Right cardiac atrium (tissue), 5 donors: ENCODE results near the gene MYH9. TPM values are rescaled to one million over a fixed set of nuclear protein-coding genes. Genes with fewer than 3 reads are reported as not detected.
"Not testable (repeated sequence)": the region's sequence is repeated elsewhere in the genome, so short reads cannot be mapped to it uniquely, and the experiment has no call there.

Source experiments
- ATAC-seq, 2 donors: fragments of 200-7000 bp; cut with Tn5 transposase; one replicate each; pipeline versions ENCODE4 v1.8.0 to v1.9.1; 2020; ENCODE audit warnings: moderate library complexity in 2 of 2, mild to moderate bottlenecking in 1 of 2
- DNase-seq, 3 donors: peaks; one replicate each; pipeline ENCODE4 v3.0.0-alpha.2; 2020
- H3K27ac ChIP-seq: one replicate; pipeline ENCODE4 v1.5.1; 2013; ENCODE audit warnings: mild to moderate bottlenecking, low read length, control low read depth, moderate library complexity
- H3K27me3 ChIP-seq: one replicate; pipeline ENCODE4 v1.6.1; 2013; ENCODE audit not compliant: control insufficient read depth, insufficient read depth
- H3K4me1 ChIP-seq: one replicate; pipeline ENCODE4 v1.6.1; 2013; ENCODE audit warnings: low read length; ENCODE audit not compliant: control insufficient read depth, insufficient read depth
- H3K4me3 ChIP-seq: one replicate; pipeline ENCODE4 v1.5.1; 2013; ENCODE audit warnings: low read length, control low read depth
- H3K9me3 ChIP-seq: one replicate; pipeline ENCODE4 v1.6.1; 2013; ENCODE audit warnings: low read length; ENCODE audit not compliant: control insufficient read depth
- WGBS: extraction: QIAGEN DNeasy Blood & Tissue Kit; methylation state at CpG from one replicate; pipeline ENCODE4 v1.1.7; 2013; 5-methylcytosine and 5-hydroxymethylcytosine counted together
- intact Hi-C, 4 donors: fragments of 100-400 bp; cut with DNase I; formaldehyde crosslinking; loops; one replicate each; pipeline versions ENCODE4 v1.11.0 to v1.14.0; 2022 to 2023
- long read RNA-seq, 4 donors: library from polyadenylated mRNA; unstranded; transcript quantifications; one replicate each; pipeline ENCODE4 v2.0.0, GENCODE V29; 2020 to 2021
- polyA plus RNA-seq: library from polyadenylated mRNA; stranded (reverse); fragments of 200-250 nt; gene quantifications from one replicate; pipeline ENCODE4 v1.2.3, GENCODE V29; 2013
- total RNA-seq, 4 donors: library from RNA; stranded (reverse); fragmentation: NEBNext Ultra II Directional; extraction: Animal tissue kit (Norgen Biotek cat#: 25700); gene quantifications; one replicate each; pipeline ENCODE4 v1.2.1, GENCODE V29; 2021
- donor health status: healthy with polysubstance abuse.
- donor health status: DM: no; HTN: yes; CAD: no.
- donor health status: DM: no; HTN: no; CAD: no.
- donor health status: DM: no; HTN: yes; CAD: no; lungs with severe emphysema.
- donor health status: DM: yes; HTN: yes; CAD: no.

Gene MYH9
- 100 to 1,000 TPM; 140 to 224 (median 163) TPM for total RNA-seq
- 92.5 TPM for polyA plus RNA-seq
- long read RNA-seq, donor 1, full-length matches to known transcripts, result 19 of 162 reads
- long read RNA-seq, donor 1, partial matches to known transcripts, result 123 of 162 reads
- long read RNA-seq, donor 1, other reads (novel, unspliced or antisense), result 20 of 162 reads
- long read RNA-seq, donor 2, full-length matches to known transcripts, result 8 of 82 reads
- long read RNA-seq, donor 2, partial matches to known transcripts, result 57 of 82 reads
- long read RNA-seq, donor 2, other reads (novel, unspliced or antisense), result 17 of 82 reads
- long read RNA-seq, donor 3, full-length matches to known transcripts, result 28 of 473 reads
- long read RNA-seq, donor 3, partial matches to known transcripts, result 383 of 473 reads
- long read RNA-seq, donor 3, other reads (novel, unspliced or antisense), result 62 of 473 reads
- long read RNA-seq, donor 4, full-length matches to known transcripts, result 26 of 100 reads
- long read RNA-seq, donor 4, partial matches to known transcripts, result 67 of 100 reads
- long read RNA-seq, donor 4, other reads (novel, unspliced or antisense), result 7 of 100 reads

DNA sequence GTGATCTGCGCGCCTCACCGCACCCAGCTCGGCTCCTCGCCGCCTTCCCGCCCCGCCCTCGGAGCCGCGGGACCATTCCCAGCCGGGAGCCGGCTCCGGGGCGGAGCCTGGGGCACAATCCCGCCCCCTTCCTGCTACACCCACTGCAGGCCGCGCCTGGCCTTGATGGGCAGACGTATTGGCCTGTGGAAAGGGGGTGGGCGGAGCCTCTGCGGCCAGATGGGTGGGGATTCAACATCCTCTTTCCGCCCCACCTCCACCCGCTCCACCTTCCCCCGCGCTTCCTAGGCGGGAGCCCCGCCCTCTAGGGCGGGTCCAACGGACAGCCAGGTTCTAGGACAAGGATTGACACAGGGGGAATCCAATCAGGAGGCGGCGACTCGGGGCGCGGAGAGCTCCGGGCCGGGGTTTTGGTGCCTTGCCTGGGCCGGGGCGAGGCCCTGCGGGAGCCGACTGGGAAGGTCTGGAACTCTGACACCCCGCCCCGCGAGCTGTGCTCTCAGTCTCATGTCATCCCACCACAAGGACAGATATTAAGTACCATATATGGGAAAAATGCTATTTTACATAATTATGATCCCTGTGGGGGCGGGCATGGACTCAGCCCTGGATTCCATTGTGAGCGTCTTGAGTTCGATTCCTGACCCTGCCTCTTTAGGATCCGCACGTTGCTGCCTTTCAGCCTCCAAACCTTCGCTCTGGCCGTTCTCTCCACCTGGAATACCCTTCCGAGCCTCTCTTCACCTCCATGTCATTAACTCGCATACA is at the start of gene MYH9:
Gene MYH9, minus strand, starts transcription at position 9 of the 768 bp plus-strand sequence. CDS start 38,731 bp downstream, outside the sequence.
- 2% methylated on average over 52 of the region's 52 CpGs for WGBS
- peak; percentile 97 for ATAC-seq

DNA sequence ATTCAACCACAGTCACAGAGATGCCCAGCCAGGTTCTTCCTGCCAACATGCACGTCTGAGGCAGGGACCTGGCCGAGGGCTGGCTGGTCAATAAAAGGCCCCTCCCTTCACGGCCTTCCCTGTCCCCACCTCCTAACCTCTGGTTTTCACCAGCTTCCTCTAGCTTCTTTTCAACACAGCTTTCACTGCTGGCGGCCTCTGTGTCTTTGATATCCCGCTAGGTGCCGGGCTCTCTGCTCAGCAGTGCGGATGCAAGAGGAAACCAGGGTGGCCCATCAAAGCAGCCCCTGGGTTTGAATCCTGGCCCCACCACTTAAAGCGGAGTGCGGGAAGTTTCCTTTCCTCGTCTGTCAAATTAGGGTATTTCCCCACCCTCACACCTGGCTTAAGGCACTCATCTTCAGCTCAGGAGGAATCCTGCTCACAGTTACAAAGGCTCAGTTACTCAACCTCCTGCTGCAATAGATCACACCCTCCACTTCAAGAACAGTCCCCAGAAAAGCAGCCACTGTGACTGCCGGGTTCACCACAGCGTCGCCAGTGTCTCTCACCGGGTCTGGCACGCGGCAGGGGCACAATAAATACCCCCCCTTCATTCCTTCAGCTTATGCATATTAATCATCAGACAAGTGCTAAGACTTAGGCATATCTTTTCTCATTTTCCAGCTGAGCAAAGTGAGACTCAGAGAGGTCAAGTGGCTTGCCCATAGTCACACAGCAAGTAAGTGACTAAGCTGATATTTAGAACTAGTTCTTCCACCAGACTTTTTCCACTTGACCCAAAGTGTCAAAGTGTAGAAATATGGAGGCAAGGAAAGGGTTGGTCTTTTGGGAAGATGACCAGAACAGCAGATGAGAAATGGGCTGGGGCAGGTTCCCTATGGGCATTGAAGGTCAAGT is 48.0 kb upstream of the MYH9 start:
- no peak overlapping the region for H3K27ac ChIP-seq
- no peak overlapping the region for H3K4me3 ChIP-seq
- ATAC-seq (peak; percentile 8 to 26), DNase-seq (peak in 1 of 3 donors; percentile 31)
- no peaks in the 10 kb centered on the region for H3K4me1 ChIP-seq
- no peaks in the 10 kb centered on the region for H3K9me3 ChIP-seq
- H3K27me3 ChIP-seq, result no peaks in the 10 kb centered on the region
- intact Hi-C loops, result no loop called here
- 69% methylated on average over 16 of the region's 16 CpGs for WGBS

More for the DNA sequence above, at the start of gene MYH9:
- peak; percentile 100 for DNase-seq
- Histone ChIP-seq H3K4me3 (peak within 1 kb of the TSS; percentile 89), H3K27ac (peak within 1 kb of the TSS; percentile 91), H3K4me1 (peaks cover 5% of the 10 kb centered on the region), H3K9me3 (no peaks in the 10 kb centered on the region), H3K27me3 (no peaks in the 10 kb centered on the region)
- intact Hi-C loops, result loop anchor here (5.0 to 10.0 kb wide), 7 partner anchors 53 to 84 kb away; no protein-coding TSS in a partner anchor

DNA sequence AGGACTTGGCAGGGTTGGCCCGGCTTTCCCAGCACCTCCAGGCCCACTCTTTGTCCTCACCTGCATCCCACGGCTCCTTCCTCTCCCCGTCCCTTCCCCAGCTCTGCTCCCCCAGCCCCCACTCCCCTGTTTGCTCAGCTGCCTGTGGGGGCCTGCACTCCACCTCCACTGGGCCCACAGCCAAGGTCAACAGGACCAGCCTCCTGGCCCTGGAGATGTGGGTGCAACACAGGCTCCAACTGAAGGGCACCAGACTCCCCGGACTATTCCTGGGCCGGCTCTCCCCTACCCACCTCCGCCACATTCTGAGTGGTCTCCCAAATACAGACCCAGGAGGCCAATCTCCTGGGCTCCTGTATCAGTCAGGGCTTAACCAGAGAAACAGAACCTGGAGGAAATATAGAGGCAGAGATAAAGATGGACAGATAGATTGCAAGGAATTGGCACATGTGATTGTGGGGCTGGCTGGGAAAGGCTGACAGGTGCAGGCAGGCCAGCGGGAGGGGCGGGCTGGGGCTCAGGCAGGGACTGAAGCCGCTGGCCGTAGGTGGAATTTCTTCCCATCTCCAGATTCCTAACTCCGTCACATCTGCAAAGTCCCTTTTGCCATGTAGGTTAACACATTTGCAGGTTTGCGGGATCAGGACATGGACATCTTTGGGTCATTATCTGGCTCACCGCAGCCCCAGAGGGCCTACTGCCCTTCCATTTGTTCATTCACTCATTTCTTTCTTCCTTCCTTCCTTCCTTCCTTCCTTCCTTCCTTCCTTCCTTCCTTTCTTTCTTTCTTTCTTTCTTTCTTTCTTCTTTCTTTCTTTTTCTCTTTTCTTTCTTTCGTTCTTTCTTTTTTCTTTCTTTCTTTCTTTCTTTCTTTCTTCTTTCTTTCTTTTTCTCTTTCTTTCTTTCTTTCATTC is 45.8 kb upstream of the MYH9 start:
- 74% methylated on average over 14 of the region's 14 CpGs for WGBS
- no peak overlapping the region for H3K4me3 ChIP-seq
- no peak overlapping the region for H3K27ac ChIP-seq
- H3K9me3 ChIP-seq, result no peaks in the 10 kb centered on the region
- no peaks in the 10 kb centered on the region for H3K4me1 ChIP-seq
- intact Hi-C loops, result no loop called here
- ATAC-seq (peak; percentile 12 to 16), DNase-seq (no peak)
- H3K27me3 ChIP-seq, result no peaks in the 10 kb centered on the region

DNA sequence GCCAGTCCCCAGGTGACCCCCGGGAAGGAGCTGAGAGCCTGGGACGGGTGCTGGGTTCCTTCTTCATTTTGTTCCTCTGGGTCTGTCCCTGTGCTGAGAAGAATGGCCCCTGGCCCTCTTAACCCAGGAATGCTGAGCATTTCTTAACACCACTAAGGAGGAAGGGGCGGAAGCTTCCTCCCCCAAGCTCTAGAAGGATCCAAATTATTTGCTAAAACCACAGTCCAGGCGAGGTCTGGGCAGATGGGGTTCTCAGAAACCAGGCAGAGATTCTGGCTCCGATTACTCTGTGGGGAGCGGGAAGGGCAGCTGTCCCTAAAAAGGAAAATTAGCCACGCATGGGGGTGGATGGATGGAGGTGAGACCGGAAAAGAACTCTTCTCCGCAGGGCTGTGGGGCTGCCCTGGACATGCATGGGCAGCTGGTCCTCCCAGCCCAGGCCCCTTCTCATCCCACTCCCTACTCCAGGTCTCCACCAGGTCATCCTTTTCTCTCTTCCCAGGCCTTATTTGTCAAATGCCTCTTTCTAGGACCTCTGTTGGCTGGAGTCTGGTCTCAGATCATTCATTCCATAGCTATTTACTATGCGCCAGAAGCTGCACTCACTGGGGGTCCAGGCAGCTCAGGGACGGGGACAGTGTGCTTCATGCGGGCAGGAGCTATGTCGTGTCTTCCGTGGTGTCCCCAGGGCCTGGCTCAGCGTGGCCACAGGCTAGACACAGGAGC is 45.0 kb upstream of the MYH9 start:
- WGBS, result 81% methylated on average over 15 of the region's 15 CpGs
- Histone ChIP-seq H3K4me1 (no peaks in the 10 kb centered on the region), H3K9me3 (no peaks in the 10 kb centered on the region), H3K4me3 (no peak overlapping the region), H3K27ac (no peak overlapping the region), H3K27me3 (no peaks in the 10 kb centered on the region)
- ATAC-seq, result peak; percentile 14 to 26
- intact Hi-C loops, result no loop called here
- no peak for DNase-seq

DNA sequence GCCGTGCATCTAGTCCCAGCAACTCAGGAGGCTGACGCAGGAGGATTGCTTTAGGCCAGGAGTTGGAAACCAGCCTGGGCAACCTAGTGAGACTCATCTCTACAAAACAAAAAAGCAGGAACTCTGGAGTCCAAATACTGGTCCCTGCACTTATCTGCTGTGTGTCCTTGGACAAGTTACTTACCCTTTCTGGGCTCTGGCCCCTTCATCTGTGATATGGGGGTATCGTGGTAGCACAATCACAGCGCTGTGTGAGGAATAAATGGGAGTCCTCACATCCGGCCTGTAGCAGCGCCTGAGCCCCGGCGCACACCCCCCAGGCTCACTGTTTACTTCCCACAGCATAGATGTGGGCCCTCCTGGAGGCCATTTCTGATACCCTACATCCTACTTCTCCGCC is 44.2 kb upstream of the MYH9 start:
- intact Hi-C loops, result no loop called here
- Histone ChIP-seq H3K27ac (no peak overlapping the region), H3K27me3 (no peaks in the 10 kb centered on the region), H3K4me1 (no peaks in the 10 kb centered on the region), H3K9me3 (no peaks in the 10 kb centered on the region), H3K4me3 (no peak overlapping the region)
- 91% methylated on average over 9 of the region's 9 CpGs for WGBS
- DNase-seq (no peak), ATAC-seq (no peak)

DNA sequence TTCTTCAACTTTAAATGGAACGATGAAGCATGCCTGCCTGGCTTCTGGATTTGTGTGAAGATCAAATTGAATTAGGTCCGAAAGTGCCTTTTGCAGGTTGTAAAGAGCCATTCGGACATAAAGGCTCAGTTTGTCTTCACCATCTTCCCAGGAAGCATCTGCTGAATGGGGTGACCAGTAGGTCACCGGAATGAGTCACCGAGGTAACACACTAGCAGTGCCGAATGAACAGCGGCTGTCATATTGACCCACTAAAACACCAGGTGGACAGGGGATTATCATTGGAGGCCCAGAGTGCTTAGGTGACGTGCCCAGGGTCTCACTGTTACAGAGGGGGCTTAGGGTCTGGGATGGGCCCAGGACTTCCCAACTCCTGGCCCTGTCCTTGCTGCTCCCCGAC is 43.1 kb upstream of the MYH9 start:
- intact Hi-C loops, result no loop called here

DNA sequence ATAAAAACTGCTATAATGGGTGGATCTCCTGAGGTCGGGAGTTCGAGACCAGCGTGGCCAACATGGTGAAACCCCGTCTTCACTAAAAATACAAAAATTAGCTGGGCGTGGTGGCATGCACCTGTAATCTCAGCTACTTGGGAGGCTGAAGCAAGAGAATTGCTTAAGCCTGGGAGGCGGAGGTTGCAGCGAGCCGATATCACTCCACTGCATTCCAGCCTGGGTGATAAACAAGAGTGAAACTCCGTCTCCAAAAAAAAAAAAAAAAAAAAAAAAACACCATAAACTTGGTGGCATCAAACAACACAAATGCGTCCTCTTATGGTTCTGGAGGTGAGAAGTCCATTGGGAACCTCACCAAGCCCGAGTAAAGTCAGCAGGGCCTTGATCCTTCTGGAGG is 40.2 kb upstream of the MYH9 start:
- intact Hi-C loops, H3K4me1 ChIP-seq, H3K4me3 ChIP-seq, H3K27ac ChIP-seq, H3K9me3 ChIP-seq, H3K27me3 ChIP-seq, ATAC-seq, DNase-seq: not testable (repeated sequence)
- 86% methylated on average over 11 of the region's 11 CpGs for WGBS

More for the DNA sequence above, 43.1 kb upstream of the MYH9 start:
- H3K27me3 ChIP-seq, result no peaks in the 10 kb centered on the region
- 79% methylated on average over 9 of the region's 9 CpGs for WGBS
- no peaks in the 10 kb centered on the region for H3K4me1 ChIP-seq
- H3K9me3 ChIP-seq, result no peaks in the 10 kb centered on the region
- no peak for ATAC-seq
- no peak overlapping the region for H3K4me3 ChIP-seq
- H3K27ac ChIP-seq, result no peak overlapping the region
- no peak for DNase-seq

DNA sequence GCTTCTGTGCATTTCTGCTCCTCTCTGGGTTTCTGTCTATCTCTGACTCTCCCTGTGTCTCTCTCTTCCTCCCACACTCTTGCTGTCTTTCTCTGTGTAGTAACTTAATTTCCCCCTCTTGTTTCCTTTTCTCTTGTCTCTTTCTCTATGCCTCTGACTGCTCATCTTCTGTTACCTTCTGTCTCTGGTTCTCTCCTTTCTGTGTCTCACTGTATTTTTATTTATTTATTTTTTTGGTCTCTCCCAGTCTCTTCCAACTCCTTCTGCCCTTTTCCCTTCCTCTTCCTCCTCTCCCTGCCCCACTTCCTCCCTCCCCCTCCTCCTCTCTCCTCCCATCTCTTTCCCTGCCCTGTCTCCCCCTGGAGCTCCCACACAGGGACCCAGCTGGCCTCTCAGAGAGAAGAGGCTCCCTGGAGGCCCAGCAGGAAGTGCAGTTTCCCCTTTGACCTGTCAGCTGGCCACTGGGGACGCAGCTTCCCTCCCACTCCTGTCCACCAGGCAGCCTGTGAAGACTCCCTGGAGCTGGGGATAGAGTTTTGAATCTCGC is 38.3 kb upstream of the MYH9 start:
- intact Hi-C loops, result no loop called here
- Histone ChIP-seq H3K27me3 (no peaks in the 10 kb centered on the region), H3K4me1 (no peaks in the 10 kb centered on the region), H3K9me3 (no peaks in the 10 kb centered on the region), H3K4me3 (no peak overlapping the region), H3K27ac (no peak overlapping the region)
- peak; percentile 42 to 78 (median 73) for DNase-seq
- WGBS, result 47% methylated on average over 2 of the region's 2 CpGs
- peak; percentile 50 to 81 for ATAC-seq

DNA sequence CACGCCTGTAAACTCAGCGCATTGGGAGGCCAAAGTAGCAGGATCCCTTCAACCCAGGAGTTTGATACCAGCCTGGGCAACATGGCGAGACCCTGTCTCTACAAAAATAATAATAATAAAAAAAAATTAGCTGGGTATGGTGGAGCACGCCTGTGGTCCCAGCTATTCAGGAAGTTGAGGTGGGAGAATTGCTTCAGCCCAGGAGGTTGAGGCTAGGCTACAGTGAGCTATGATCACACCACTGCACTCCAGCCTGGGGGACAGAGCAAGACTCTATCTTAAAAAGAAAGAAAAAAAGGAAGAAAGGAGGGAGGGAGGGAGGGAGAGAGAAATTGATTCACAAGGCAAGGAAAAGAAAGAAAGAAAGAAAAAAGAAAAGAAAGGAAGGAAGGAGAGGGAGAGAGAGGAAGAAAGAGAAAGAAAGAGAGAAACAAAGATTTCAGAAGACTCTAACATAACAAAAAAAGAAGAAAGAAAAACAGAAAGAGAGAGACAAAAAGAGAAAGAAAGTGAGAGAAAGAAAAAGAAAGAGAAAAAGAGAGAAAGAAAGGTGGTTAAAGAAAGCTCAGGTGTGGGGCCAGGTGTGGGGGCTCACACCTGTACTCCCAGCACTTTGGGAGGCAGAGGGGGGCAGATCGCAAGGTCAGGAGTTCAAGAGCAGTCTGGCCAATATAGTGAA is 37.3 kb upstream of the MYH9 start:
- no peak overlapping the region for H3K4me3 ChIP-seq
- no peaks in the 10 kb centered on the region for H3K27me3 ChIP-seq
- no peaks in the 10 kb centered on the region for H3K4me1 ChIP-seq
- DNase-seq (no peak), ATAC-seq (no peak)
- 96% methylated on average over 5 of the region's 5 CpGs for WGBS
- intact Hi-C loops, result no loop called here
- H3K9me3 ChIP-seq, result no peaks in the 10 kb centered on the region
- H3K27ac ChIP-seq, result no peak overlapping the region
